ENCODE results near the gene DPEP2. TPM values are rescaled to one million over a fixed set of nuclear protein-coding genes. Genes with fewer than 3 reads are reported as not detected.

DPEP2 gene
- total and polyA plus RNA-seq, 10 of the 15 experiments (the other 5 are each of a cell fraction or from before 2014, with no cell fraction given) = 0.04 to 4.0 (median 2.1) TPM

- TF ChIP-seq, protein P1, sequence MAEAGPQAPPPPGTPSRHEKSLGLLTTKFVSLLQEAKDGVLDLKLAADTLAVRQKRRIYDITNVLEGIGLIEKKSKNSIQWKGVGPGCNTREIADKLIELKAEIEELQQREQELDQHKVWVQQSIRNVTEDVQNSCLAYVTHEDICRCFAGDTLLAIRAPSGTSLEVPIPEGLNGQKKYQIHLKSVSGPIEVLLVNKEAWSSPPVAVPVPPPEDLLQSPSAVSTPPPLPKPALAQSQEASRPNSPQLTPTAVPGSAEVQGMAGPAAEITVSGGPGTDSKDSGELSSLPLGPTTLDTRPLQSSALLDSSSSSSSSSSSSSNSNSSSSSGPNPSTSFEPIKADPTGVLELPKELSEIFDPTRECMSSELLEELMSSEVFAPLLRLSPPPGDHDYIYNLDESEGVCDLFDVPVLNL (IDR thresholded peaks at IDR 0.05; ENCODE audit: low read depth, low read length) = no peak
- TF ChIP-seq SMC3 (IDR thresholded peaks at IDR 0.05; ENCODE audit: borderline replicate concordance, low read length) (no peak), STAT3 (IDR thresholded peaks at IDR 0.05; ENCODE audit: low read depth, low read length) (no peak), HSF1 (IDR thresholded peaks at IDR 0.05; ENCODE audit: low read depth, low read length) (no peak)
These were observed 53.8 kb downstream of the DPEP2 start (continued) for GRCh38 chr16:67945392-67945933.

- Histone ChIP-seq H3K9me3 (replicated peaks; ENCODE audit: control insufficient read depth, insufficient read depth, low read length) (no peaks in the 10 kb centered on the region), H3K4me2 (ENCODE audit: control insufficient read depth, insufficient read depth) (no peak overlapping the region), H3K4me3 (no peak overlapping the region), H3K79me2 (ENCODE audit: control insufficient read depth, insufficient read depth, low read length) (no peaks in the 10 kb centered on the region), H3K27me3 (replicated peaks in 1 of 2; ENCODE audit: control insufficient read depth in 2 of 2, insufficient read depth in 2 of 2, low read length in 1 of 2) (no peaks in the 10 kb centered on the region), H2AFZ (ENCODE audit: control insufficient read depth, low read depth, low read length) (no peak overlapping the region), H3K4me1 (ENCODE audit: control insufficient read depth, insufficient read depth, low read length) (peaks cover 4% of the 10 kb centered on the region), H3K27ac (ENCODE audit: control insufficient read depth, insufficient read depth) (no peak overlapping the region), H3K36me3 (ENCODE audit: control insufficient read depth in 2 of 2, insufficient read depth in 2 of 2, low read length in 1 of 2) (peaks cover 0 to 12% of the 10 kb centered on the region in 2 experiments; a peak in 3 of 4 replicates), H4K20me1 (ENCODE audit: control insufficient read depth, insufficient read depth) (no peaks in the 10 kb centered on the region), H3K9ac (ENCODE audit: control insufficient read depth, insufficient read depth, low read length) (no peak overlapping the region)
- 94% methylated on average over 24 of the region's 24 CpGs for WGBS (ENCODE audit: insufficient coverage, insufficient replicate concordance, low lambda C conversion rate, missing lambda C conversion rate)
- ATAC-seq = no peak
- ChIA-PET SMC1A (ENCODE audit: uncharacterized antibody, unreplicated experiment) (no interaction called here), CTCF (interaction anchor here (1.3 to 1.7 kb wide), 2 partner anchors 19 to 96 kb away, joined by 4 to 5 read pairs; no protein-coding TSS in a partner anchor), RAD21 (ENCODE audit: unreplicated experiment) (no interaction called here), POLR2A (interaction anchor here (1.1 to 1.3 kb wide), 2 partner anchors 9 to 21 kb away, joined by 3 read pairs; no protein-coding TSS in a partner anchor)
- no peak for FAIRE-seq
- BruUV-seq (replicated peaks) = no TSS peak
- in situ Hi-C loops (cut with MboI) (no loop called here), intact Hi-C loops (cut with micrococcal nuclease; ENCODE audit: unreplicated experiment) (no loop called here)
- no peak for DNase-seq (ENCODE audit: low read depth, low spot score)
- TF ChIP-seq POLR2A (IDR thresholded peaks at IDR 0.05; ENCODE audit: low read depth, low read length) (no peak), CTCF (IDR thresholded peaks at IDR 0.05 in 2 of 3, conservative IDR thresholded peaks at IDR 0.05 in 1 of 3; ENCODE audit: control insufficient read depth in 2 of 3, extremely low read depth in 1 of 3, insufficient read depth in 1 of 3, low read depth in 3 of 3, low read length in 3 of 3) (no peak), NFXL1 (IDR thresholded peaks at IDR 0.05; ENCODE audit: borderline replicate concordance) (no peak), HDAC6 (IDR thresholded peaks at IDR 0.05; ENCODE audit: unreplicated experiment) (no peak), ASH2L (IDR thresholded peaks at IDR 0.05; ENCODE audit: borderline replicate concordance, low read depth) (no peak), EP300 (IDR thresholded peaks at IDR 0.05; ENCODE audit: borderline replicate concordance in 1 of 2, control insufficient read depth in 1 of 2, low read depth in 2 of 2, low read length in 2 of 2) (no peak), ZNF274 (IDR thresholded peaks at IDR 0.05; ENCODE audit: insufficient read depth, insufficient read length) (no peak), YBX1 (IDR thresholded peaks at IDR 0.05) (no peak)
- TF ChIP-seq, protein P2, sequence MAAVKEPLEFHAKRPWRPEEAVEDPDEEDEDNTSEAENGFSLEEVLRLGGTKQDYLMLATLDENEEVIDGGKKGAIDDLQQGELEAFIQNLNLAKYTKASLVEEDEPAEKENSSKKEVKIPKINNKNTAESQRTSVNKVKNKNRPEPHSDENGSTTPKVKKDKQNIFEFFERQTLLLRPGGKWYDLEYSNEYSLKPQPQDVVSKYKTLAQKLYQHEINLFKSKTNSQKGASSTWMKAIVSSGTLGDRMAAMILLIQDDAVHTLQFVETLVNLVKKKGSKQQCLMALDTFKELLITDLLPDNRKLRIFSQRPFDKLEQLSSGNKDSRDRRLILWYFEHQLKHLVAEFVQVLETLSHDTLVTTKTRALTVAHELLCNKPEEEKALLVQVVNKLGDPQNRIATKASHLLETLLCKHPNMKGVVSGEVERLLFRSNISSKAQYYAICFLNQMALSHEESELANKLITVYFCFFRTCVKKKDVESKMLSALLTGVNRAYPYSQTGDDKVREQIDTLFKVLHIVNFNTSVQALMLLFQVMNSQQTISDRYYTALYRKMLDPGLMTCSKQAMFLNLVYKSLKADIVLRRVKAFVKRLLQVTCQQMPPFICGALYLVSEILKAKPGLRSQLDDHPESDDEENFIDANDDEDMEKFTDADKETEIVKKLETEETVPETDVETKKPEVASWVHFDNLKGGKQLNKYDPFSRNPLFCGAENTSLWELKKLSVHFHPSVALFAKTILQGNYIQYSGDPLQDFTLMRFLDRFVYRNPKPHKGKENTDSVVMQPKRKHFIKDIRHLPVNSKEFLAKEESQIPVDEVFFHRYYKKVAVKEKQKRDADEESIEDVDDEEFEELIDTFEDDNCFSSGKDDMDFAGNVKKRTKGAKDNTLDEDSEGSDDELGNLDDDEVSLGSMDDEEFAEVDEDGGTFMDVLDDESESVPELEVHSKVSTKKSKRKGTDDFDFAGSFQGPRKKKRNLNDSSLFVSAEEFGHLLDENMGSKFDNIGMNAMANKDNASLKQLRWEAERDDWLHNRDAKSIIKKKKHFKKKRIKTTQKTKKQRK (IDR thresholded peaks at IDR 0.05; ENCODE audit: low read depth, low read length) = no peak
These were observed 54.4 kb downstream of the DPEP2 start for GRCh38 chr16:67944690-67945391.

Data from GM12878 (cell line).